HEK293T (cell line): ENCODE data around the gene PIGQ.

ENCODE experiments used
- CTCF ChIA-PET: fragments of 350-600 bp; formaldehyde crosslinking; extraction: SDS; loops from one replicate; lab custom pipeline; 2021; ENCODE audit warnings: antibody characterized with exemption, inconsistent platforms; lab: Yijun Ruan, JAX
- POLR2A ChIA-PET: fragments of 350-600 bp; formaldehyde crosslinking; extraction: SDS; loops from one replicate; lab custom pipeline; 2020; ENCODE audit warnings: antibody characterized with exemption, inconsistent platforms; lab: Yijun Ruan, JAX
- DNase-seq: peaks from one replicate; pipeline ENCODE4 v3.0.0; 2012; ENCODE audit warnings: mixed read lengths; ENCODE audit errors: extremely low spot score
- ARNT ChIP-seq: fragments of 450-650 bp; IDR thresholded peaks from 2 replicates; pipeline ENCODE4 v1.6.1; 2017; ENCODE audit warnings: mild to moderate bottlenecking
- BHLHE40 ChIP-seq: fragments of 450-650 bp; IDR thresholded peaks from 2 replicates; pipeline ENCODE4 v1.6.1; 2016; ENCODE audit warnings: mild to moderate bottlenecking, moderate library complexity, borderline replicate concordance
- CTBP1 ChIP-seq: fragments of 450-650 bp; IDR thresholded peaks from 2 replicates; pipeline ENCODE4 v1.6.1; 2016; ENCODE audit warnings: borderline replicate concordance
- ELF4 ChIP-seq: fragments of 450-650 bp; IDR thresholded peaks from 2 replicates; pipeline ENCODE4 v1.6.1; 2017; ENCODE audit warnings: antibody characterized with exemption
- FOXA1 ChIP-seq: fragments of 450-650 bp; IDR thresholded peaks from 2 replicates; pipeline ENCODE4 v1.6.1; 2016; ENCODE audit warnings: mild to moderate bottlenecking
- FOXK2 ChIP-seq: fragments of 450-650 bp; IDR thresholded peaks from 2 replicates; pipeline ENCODE4 v1.6.1; 2016; ENCODE audit warnings: mild to moderate bottlenecking
- FOXM1 ChIP-seq: fragments of 450-650 bp; IDR thresholded peaks from 2 replicates; pipeline ENCODE4 v1.6.1; 2017; ENCODE audit warnings: mild to moderate bottlenecking, borderline replicate concordance
- HDGF ChIP-seq: fragments of 450-650 bp; IDR thresholded peaks from 2 replicates; pipeline ENCODE4 v1.6.1; 2017; ENCODE audit warnings: antibody characterized with exemption, borderline replicate concordance
- L3MBTL2 ChIP-seq: fragments of 450-650 bp; conservative IDR thresholded peaks from 2 replicates; pipeline ENCODE4 v1.6.1; 2016; ENCODE audit warnings: mild to moderate bottlenecking
- LEF1 ChIP-seq: fragments of 450-650 bp; IDR thresholded peaks from 2 replicates; pipeline ENCODE4 v1.6.1; 2017; ENCODE audit warnings: mild to moderate bottlenecking, borderline replicate concordance
- NFRKB ChIP-seq: fragments of 450-650 bp; IDR thresholded peaks from 2 replicates; pipeline ENCODE4 v1.6.1; 2016; ENCODE audit warnings: mild to moderate bottlenecking, moderate library complexity
- SP1 ChIP-seq: fragments of 450-650 bp; IDR thresholded peaks from 2 replicates; pipeline ENCODE4 v1.6.1; 2017
- SUZ12 ChIP-seq: fragments of 450-650 bp; IDR thresholded peaks from 2 replicates; pipeline ENCODE4 v1.6.1; 2016; ENCODE audit warnings: mild to moderate bottlenecking
- TARDBP ChIP-seq: fragments of 450-650 bp; IDR thresholded peaks from 2 replicates; pipeline ENCODE4 v1.6.1; 2016
- ZNF384 ChIP-seq: fragments of 450-650 bp; IDR thresholded peaks from 2 replicates; pipeline ENCODE4 v1.6.1; 2016
- TF ChIP-seq, protein P1 (sequence below): fragments of 450-650 bp; IDR thresholded peaks from 2 replicates; pipeline ENCODE4 v1.6.1; 2016

PIGQ gene

DNA sequence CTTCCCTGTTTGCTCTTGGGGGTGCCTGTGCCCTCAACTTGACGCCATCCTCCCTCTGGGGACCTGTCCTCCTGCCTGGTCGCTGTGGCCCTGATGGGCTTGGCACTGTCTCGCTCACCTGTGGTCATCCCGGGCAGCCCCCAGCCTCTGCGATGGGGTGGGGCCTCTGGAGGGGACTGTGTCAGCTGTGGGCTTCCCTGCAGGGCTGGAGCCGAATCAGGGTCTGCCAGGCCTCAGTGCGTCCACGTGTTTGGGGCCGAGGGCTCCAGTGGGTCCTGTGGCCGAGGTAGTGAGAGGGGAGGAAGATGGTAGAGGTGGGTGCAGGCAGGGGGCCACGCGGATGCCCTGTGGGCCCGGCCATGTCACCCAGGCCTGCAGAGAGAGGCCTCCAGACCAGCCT, 8.0 kb downstream of the PIGQ start:
- TF ChIP-seq SP1: no peak
- no peak for TF ChIP-seq HDGF
- TF ChIP-seq LEF1: no peak
- no peak for TF ChIP-seq ELF4
- ChIA-PET CTCF (no interaction called here), POLR2A (interaction anchor here (1.5 kb wide), 1 partner anchor 11 kb away, joined by 3 read pairs; no protein-coding TSS in a partner anchor)
- no peak for DNase-seq

DNA sequence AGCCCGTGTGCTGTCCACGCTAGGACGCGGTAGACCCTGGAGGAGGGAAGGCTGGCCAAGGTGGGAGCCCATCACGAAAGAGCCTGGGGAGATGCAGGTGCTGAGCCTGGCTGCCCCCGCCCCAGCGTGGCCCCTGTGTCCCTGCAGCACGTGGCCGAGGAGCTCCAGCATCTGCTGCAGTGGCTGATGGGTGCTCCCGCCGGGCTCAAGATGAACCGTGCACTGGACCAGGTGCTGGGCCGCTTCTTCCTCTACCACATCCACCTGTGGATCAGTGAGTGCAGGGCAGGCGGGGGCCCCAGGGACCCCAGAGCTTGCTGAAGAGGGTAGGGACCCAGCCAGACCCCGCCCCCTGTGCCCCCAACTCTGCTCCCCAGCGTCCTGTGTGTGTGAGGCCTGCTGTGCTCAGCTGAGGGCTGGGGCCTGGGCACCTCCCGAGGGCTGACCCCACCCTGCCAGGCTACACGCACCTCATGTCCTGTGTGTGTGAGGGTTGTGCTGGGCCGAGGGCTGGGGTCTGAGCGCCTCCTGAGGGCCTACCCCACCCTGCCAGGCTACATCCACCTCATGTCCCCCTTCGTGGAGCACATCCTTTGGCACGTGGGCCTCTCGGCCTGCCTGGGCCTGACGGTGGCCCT, 8.6 kb downstream of the PIGQ start:
- no peak for TF ChIP-seq ARNT
- CTCF ChIA-PET: no interaction called here
- POLR2A ChIA-PET: interaction anchor here (1.5 kb wide), 1 partner anchor 10 kb away, joined by 3 read pairs; no protein-coding TSS in a partner anchor
- no peak for DNase-seq

DNA sequence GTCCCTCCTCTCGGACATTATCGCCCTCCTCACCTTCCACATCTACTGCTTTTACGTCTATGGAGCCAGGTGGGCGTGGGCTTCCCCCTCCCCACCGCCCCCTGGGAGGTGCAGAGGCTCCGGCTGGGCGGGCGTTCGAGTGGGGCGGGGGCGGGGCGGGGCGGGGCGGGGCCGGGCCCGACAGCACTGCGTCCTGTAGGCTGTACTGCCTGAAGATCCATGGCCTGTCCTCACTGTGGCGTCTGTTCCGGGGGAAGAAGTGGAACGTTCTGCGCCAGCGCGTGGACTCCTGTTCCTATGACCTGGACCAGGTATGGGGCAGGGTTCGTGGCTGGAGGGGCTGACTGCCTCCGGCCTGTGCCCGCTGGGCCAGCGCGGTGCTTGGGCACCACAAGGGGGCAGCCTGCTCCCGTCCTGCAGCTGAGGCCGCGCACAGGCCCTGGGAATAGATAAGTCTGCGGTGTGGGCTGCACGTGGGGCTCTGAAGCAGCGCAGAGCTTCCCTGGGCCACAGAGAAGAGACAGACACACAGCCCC, 9.2 kb downstream of the PIGQ start:
- POLR2A ChIA-PET: interaction anchor here (1.5 kb wide), 1 partner anchor 10 kb away, joined by 3 read pairs; no protein-coding TSS in a partner anchor
- CTCF ChIA-PET: no interaction called here

DNA sequence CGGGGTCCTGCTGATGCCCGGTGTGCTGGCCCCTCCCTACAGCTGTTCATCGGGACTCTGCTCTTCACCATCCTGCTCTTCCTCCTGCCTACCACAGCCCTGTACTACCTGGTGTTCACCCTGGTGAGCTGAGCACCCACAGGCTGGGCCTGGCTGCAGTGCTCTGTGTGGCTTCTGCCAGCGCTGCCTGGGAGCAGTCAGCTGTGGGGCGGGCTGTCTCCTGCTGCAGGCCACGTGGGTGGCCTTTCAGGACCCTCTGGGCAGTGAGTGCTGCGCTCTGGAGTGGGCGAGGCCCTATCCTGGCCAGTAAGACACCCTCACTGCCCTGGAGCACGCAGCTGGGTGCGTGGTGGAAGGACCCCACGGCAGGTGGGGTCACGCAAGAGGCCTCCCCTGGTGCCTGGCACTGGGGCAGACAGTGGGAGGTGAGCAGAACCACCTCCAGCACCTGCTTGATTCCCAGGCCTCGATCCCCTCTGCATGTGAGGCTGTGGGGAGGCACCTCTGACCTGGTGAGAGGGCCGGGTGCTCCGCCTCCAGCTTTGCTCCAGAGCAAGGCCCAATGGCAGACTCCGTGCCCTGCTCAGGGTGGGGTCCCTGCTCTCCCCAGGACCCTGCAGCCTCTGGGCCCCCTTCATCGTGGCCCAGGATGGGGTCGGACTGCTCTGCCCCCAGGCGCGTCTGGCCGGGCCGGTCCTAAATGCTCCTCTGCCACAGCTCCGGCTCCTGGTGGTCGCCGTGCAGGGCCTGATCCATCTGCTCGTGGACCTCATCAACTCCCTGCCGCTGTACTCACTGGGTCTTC, 10.6 kb downstream of the PIGQ start:
- no peak for DNase-seq
- CTCF ChIA-PET: no interaction called here
- TF ChIP-seq FOXM1: no peak
- TF ChIP-seq CTBP1: no peak
- TF ChIP-seq HDGF: no peak
- no peak for TF ChIP-seq L3MBTL2
- no peak for TF ChIP-seq BHLHE40
- TF ChIP-seq TARDBP: no peak
- TF ChIP-seq FOXK2: no peak
- TF ChIP-seq NFRKB: no peak
- TF ChIP-seq ZNF384: no peak
- no peak for TF ChIP-seq SUZ12
- no peak for TF ChIP-seq FOXA1
- no peak for TF ChIP-seq ELF4
- TF ChIP-seq ARNT: no peak
- no peak for TF ChIP-seq SP1
- no peak for TF ChIP-seq LEF1
- TF ChIP-seq, protein P1, sequence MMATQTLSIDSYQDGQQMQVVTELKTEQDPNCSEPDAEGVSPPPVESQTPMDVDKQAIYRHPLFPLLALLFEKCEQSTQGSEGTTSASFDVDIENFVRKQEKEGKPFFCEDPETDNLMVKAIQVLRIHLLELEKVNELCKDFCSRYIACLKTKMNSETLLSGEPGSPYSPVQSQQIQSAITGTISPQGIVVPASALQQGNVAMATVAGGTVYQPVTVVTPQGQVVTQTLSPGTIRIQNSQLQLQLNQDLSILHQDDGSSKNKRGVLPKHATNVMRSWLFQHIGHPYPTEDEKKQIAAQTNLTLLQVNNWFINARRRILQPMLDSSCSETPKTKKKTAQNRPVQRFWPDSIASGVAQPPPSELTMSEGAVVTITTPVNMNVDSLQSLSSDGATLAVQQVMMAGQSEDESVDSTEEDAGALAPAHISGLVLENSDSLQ: no peak
- POLR2A ChIA-PET: interaction anchor here (1.2 to 1.4 kb wide), 2 partner anchors 10 to 11 kb away, joined by 3 to 7 read pairs; no protein-coding TSS in a partner anchor

More for the DNA sequence above, 9.2 kb downstream of the PIGQ start:
- DNase-seq: peak; percentile 80
- TF ChIP-seq FOXK2 (no peak), ELF4 (no peak), FOXA1 (no peak), ARNT (no peak), ZNF384 (no peak), CTBP1 (no peak), TARDBP (no peak), L3MBTL2 (no peak), BHLHE40 (no peak), SUZ12 (no peak), FOXM1 (no peak)
- TF ChIP-seq, protein P1: no peak

DNA sequence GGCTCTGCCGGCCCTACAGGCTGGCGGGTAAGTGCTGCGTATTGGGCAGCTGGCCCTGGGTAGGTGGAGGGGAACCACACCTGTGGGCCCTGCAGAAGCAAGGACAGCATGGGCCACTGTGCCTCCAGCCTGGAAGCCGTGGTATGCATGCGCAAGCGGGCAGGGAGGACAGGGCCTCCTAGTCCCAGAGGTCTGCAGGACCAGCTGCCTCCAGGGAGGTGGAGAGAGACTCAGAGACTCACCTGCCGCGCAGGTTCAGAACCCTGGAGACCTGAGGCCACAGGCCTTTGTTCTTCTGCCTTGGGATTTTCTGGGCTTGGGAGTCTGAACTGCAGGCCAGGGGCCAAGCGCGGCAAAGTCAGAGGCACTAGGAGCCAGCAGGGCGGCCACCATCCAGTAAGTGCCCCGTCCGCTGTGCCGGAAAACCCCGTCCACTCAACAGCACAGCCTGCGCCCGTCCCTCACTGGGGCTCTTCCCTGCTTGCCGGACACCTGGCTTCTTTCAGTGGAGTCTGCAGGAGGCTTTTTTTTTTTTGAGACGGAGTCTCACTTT, 11.3 kb downstream of the PIGQ start:
- ChIA-PET POLR2A (interaction anchor here (1.1 to 1.4 kb wide), 2 partner anchors 9 to 12 kb away, joined by 3 read pairs; no protein-coding TSS in a partner anchor), CTCF (no interaction called here)
- no peak for TF ChIP-seq BHLHE40
- TF ChIP-seq FOXM1: no peak
- TF ChIP-seq SUZ12: no peak
- TF ChIP-seq TARDBP: no peak
- no peak for TF ChIP-seq NFRKB
- TF ChIP-seq CTBP1: no peak
- TF ChIP-seq ZNF384: no peak
- TF ChIP-seq HDGF: no peak
- no peak for TF ChIP-seq LEF1
- TF ChIP-seq L3MBTL2: no peak
- TF ChIP-seq FOXA1: no peak
- TF ChIP-seq, protein P1: no peak
- TF ChIP-seq FOXK2: no peak
- no peak for TF ChIP-seq SP1
- no peak for TF ChIP-seq ARNT
- TF ChIP-seq ELF4: no peak
- DNase-seq: no peak
